ENCODE measurements around the gene NBDY. TPM values are rescaled to one million over a fixed set of nuclear protein-coding genes. Genes with fewer than 3 reads are reported as not detected.

Gene NBDY
- polyA plus RNA-seq, 1 donor (not counting 4 experiments of a cell fraction or from before 2014, with no cell fraction given), result 41.1 TPM

GRCh38 chrX:56798339-56798711 lies 69.3 kb downstream of the NBDY start:
- no peak overlapping the region for H2AFZ ChIP-seq (ENCODE audit: control insufficient read depth, low read length)
- no peak overlapping the region for H3K4me3 ChIP-seq (ENCODE audit: control insufficient read depth in 2 of 3, extremely low read depth in 1 of 3, insufficient read depth in 2 of 3, low read depth in 1 of 3, low read length in 3 of 3)
- no peaks in the 10 kb centered on the region for H3K27me3 ChIP-seq (ENCODE audit: control insufficient read depth, extremely low read depth, insufficient read depth, low read length)
- H3K4me2 ChIP-seq (ENCODE audit: control insufficient read depth, extremely low read depth, insufficient read depth, low read depth, low read length), result no peak overlapping the region
- DNase-seq (ENCODE audit: low read depth, low spot score) (no peak), FAIRE-seq (no peak)
- H4K20me1 ChIP-seq (ENCODE audit: control insufficient read depth, extremely low read depth, insufficient read depth, low read length), result no peaks in the 10 kb centered on the region
- no peak overlapping the region for H3K9ac ChIP-seq (ENCODE audit: control insufficient read depth, extremely low read depth, insufficient read depth, low read length)
- H3K4me1 ChIP-seq (ENCODE audit: control insufficient read depth, extremely low read depth, insufficient read depth, low read length), result peaks cover 2% of the 10 kb centered on the region
- no peaks in the 10 kb centered on the region for H3K9me1 ChIP-seq (ENCODE audit: control insufficient read depth, extremely low read depth, insufficient read depth, low read length)
- H3K79me2 ChIP-seq (ENCODE audit: control insufficient read depth, insufficient read depth, low read length), result no peaks in the 10 kb centered on the region
- H3K27ac ChIP-seq (ENCODE audit: control insufficient read depth, insufficient read depth, low read length), result no peak overlapping the region
- H3K9me3 ChIP-seq (ENCODE audit: control insufficient read depth, low read depth, low read length), result no peaks in the 10 kb centered on the region
- TF ChIP-seq CTCF (optimal IDR thresholded peaks at IDR 0.05 in 1 of 3, IDR thresholded peaks at IDR 0.05 in 1 of 3, conservative IDR thresholded peaks at IDR 0.05 in 1 of 3; ENCODE audit: extremely low read depth in 1 of 3, insufficient read depth in 2 of 3, low read length in 3 of 3) (no peak), EZH2 (IDR thresholded peaks at IDR 0.05; ENCODE audit: low read length) (no peak)
- dilution Hi-C loops (cut with MboI; ENCODE audit: extremely low pct_ligation_motif_present, low sequenced_read_pairs), result no loop called here
- H3K36me3 ChIP-seq (ENCODE audit: control insufficient read depth in 2 of 2, extremely low read depth in 1 of 2, insufficient read depth in 2 of 2, low read length in 2 of 2), result peaks cover 0 to 2% of the 10 kb centered on the region in 2 experiments

DNA sequence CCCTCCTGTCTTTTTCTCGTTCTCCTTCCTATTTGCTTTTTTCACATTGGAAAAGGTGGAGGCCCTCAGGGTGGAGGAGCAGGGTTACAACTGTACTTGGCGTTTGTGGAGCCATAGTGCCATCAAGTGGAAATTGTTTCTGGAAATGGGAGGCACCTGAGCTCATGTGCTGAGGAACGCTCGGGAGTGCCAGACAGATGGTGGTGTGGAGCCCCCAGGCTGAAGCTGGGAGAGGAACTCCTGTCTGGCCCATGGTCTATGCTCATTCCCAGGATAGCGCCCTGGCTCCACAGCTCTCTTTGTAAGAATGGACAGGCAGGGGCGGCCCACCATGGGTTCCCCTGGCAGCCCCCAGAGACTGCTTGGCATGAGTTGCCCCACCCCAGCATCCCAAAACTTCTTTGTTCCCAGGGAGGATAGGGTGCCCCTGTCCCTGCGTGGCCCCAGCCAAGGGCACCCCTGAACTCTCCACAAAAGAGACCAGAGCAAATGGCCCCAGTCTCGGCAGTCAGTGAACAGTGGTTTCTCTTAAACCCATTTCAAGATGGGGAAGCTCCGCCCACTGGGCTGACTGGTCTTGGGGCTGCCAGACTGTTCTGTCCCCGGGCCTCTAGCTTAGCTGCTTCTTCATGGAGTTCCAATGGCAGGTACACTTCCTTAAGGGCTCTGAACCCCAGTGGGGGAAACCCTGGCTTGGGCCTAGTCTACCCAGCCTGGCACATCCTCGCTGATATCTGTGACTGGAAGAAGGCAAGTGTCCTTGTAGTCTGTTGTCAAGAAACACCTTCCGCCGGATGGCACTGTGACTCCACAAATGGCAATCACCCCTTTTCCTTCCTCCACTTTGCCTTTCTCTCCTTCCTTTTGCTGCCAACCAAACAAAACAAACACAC lies 70.1 kb downstream of the NBDY start:
- Histone ChIP-seq H3K4me2 (ENCODE audit: control insufficient read depth, extremely low read depth, insufficient read depth, low read depth, low read length) (no peak overlapping the region), H3K36me3 (ENCODE audit: control insufficient read depth in 2 of 2, extremely low read depth in 1 of 2, insufficient read depth in 2 of 2, low read length in 2 of 2) (peaks cover 0 to 2% of the 10 kb centered on the region in 2 experiments), H3K9ac (ENCODE audit: control insufficient read depth, extremely low read depth, insufficient read depth, low read length) (no peak overlapping the region), H2AFZ (ENCODE audit: control insufficient read depth, low read length) (no peak overlapping the region), H3K4me1 (ENCODE audit: control insufficient read depth, extremely low read depth, insufficient read depth, low read length) (no peaks in the 10 kb centered on the region), H3K4me3 (ENCODE audit: control insufficient read depth in 2 of 3, extremely low read depth in 1 of 3, insufficient read depth in 2 of 3, low read depth in 1 of 3, low read length in 3 of 3) (no peak overlapping the region), H3K79me2 (ENCODE audit: control insufficient read depth, insufficient read depth, low read length) (no peaks in the 10 kb centered on the region), H3K27me3 (ENCODE audit: control insufficient read depth, extremely low read depth, insufficient read depth, low read length) (no peaks in the 10 kb centered on the region), H4K20me1 (ENCODE audit: control insufficient read depth, extremely low read depth, insufficient read depth, low read length) (no peaks in the 10 kb centered on the region), H3K9me3 (ENCODE audit: control insufficient read depth, low read depth, low read length) (no peaks in the 10 kb centered on the region), H3K9me1 (ENCODE audit: control insufficient read depth, extremely low read depth, insufficient read depth, low read length) (no peaks in the 10 kb centered on the region), H3K27ac (ENCODE audit: control insufficient read depth, insufficient read depth, low read length) (no peak overlapping the region)
- dilution Hi-C loops (cut with MboI; ENCODE audit: extremely low pct_ligation_motif_present, low sequenced_read_pairs), result no loop called here
- DNase-seq (ENCODE audit: low read depth, low spot score), result no peak
- TF ChIP-seq CTCF (optimal IDR thresholded peaks at IDR 0.05 in 1 of 3, IDR thresholded peaks at IDR 0.05 in 1 of 3, conservative IDR thresholded peaks at IDR 0.05 in 1 of 3; ENCODE audit: extremely low read depth in 1 of 3, insufficient read depth in 2 of 3, low read length in 3 of 3), result no peak
- no peak for TF ChIP-seq EZH2 (IDR thresholded peaks at IDR 0.05; ENCODE audit: low read length)
- no peak for FAIRE-seq

All from keratinocyte (primary cell).